HG02938 (cell line): ENCODE measurements around the gene ACAN.

Experiments
- ATAC-seq: cut with Tn5 transposase; IDR thresholded peaks from one replicate; pipeline ENCODE4 v1.9.1; 2021; ENCODE audit warnings: mild to moderate bottlenecking, moderate library complexity; ENCODE audit not compliant: unreplicated experiment

The ACAN gene

DNA sequence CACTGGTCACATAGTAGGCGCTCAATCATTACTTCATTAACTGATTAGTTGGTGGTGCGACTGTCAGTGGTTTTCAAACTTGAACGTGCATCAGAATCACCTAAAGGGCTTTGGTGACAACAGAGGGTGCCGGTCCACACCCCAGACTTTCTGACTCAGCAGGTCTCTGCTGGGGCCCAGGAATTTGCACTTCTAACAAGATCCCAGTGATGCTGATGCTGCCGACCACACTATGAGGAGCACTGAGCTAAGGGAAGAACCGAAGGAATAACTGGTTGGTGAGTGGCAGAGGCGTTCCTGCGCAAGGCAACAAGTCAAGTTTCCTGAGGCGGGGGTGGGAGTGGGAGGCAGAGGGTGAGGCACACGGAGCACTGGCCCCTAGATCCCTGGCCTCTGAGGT lies 73.3 kb downstream of the ACAN start:
- ATAC-seq: no peak

DNA sequence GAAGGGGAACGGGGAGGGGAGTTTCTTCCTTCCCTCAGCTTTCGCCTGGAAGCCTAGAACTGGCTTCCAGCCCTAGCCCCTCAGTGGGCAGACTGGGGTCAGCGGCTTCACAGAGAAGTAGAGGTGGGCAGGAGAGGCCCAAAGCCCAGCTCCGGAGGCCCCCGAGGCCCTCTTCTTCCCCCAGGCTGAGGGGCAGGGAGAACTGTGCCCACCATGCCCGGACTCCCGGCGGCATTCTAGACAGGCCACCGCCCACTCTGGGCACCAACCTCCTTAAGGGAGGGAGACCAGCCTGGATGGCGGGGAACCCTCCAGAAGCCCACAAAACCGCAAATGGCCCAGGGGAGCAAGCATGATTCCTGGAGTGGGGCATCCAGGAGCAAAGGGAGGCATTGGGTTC lies 74.2 kb downstream of the ACAN start:
- ATAC-seq: no peak

DNA sequence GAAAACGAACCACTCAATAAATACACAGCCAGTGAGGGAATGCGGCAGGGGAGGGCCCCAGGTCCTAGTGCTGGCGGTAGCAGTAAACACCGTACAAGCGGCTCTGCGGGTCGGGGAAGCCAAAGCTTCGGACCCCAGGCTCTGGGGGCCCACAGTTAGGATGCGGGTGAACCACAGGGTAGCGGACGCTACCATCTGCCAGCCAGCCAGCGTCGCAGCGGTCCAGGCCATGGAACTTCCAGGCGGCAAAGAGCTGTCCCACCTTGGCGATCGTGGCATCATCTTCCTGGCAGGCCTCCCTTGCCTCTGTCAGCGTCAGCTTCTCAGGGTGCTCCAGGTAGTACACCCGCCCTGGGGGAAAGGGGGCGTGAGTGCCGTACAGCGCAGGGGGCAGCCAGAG lies 74.7 kb downstream of the ACAN start:
- ATAC-seq: no peak

DNA sequence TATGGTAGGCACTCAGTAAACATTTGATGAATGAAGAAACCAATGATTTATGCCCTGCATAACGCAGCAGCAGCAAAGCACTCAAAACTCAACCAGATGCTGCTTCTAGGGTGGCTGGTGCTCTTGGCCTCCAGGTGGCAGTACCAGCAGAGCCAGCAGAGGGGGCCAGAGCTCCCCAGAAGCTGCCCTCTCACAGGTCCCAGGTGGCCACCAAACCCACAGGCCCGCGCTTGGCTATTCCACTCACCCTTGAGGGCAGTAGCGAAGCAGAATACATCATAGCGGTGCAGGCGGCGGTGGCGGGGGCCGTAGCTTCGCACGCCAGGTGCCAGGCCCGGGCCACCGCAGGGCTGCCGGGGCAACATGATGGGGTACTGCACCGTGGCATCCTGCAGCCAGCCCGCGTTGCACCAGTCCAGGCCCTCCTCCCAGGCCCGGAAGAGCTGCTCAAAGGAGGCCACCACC lies 75.5 kb downstream of the ACAN start:
- no peak for ATAC-seq

DNA sequence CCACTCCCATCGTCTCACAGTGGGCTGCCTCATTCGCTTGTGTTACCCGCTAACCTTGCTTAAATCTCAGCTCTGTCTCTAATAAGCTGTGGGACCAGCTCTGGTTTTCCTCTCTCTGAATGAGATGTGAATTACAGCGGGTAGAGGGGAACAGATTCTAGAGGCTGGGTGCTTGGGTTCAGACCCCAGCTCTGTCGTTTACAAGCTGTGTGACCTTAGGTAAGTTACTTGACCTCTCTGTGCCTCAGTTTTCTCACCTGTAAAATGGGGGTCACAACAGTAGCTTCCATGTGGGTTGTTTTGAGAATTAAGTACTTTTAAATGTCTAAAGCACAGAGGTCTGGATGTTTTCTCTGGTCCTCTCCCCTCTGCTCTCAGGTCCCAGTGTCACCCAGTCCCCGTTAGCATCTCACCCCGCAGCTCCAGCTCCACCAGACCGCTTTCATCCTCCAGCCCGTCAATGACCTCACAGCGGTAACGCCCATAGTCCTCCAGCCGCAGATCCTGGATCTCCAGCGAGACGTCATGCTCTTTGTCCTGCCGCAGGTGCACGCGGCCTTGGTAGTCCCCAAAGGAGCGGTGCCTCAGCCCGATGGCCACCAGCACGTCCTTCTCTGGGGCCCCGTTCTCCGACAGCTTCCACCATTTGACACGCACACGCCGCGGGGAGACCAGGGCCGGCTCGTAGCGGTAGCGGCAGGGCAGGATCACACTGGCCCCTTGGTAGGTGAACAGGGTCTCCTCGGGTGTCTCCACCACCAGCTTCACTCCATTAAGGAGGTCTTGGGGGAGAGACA lies 77.9 kb downstream of the ACAN start:
- no peak for ATAC-seq

DNA sequence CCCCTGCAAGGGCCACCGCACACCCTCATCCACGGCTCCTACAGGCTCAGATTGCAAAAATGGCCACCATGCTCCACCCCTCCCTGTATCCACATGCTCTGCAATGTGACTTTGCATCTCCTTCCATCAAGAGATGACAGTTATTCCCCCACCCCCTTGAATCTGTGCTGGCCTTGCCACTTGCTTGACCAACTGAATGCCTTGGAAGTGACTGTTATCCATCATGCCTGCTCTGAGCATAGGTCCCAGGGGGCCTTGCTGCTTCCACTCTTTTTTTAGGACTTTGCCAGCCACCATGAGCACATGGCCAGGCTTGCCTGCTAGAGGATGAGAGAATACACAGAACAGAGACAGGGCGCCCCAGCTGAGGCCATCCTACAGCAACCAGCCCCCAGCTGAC lies 78.5 kb downstream of the ACAN start:
- ATAC-seq: no peak

DNA sequence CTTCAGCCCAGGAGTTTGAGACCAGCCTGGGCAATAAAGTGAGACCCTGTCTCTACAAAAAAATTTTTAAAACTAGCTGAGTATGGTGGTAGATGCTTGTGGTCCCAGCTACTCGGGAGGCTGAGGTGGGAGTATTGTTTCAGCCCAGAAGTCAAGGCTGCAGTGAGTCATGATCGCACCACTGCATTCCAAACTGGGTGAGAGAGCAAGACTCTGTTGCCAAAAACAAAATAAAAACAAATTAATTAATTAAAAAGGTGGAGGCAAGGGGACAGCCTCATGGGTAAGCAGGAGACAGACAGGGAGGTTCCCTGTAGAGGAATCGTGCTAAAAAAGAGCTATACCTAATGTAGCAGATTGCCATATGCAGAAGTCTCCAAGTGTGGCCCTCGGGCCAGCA lies 79.5 kb downstream of the ACAN start:
- no peak for ATAC-seq

DNA sequence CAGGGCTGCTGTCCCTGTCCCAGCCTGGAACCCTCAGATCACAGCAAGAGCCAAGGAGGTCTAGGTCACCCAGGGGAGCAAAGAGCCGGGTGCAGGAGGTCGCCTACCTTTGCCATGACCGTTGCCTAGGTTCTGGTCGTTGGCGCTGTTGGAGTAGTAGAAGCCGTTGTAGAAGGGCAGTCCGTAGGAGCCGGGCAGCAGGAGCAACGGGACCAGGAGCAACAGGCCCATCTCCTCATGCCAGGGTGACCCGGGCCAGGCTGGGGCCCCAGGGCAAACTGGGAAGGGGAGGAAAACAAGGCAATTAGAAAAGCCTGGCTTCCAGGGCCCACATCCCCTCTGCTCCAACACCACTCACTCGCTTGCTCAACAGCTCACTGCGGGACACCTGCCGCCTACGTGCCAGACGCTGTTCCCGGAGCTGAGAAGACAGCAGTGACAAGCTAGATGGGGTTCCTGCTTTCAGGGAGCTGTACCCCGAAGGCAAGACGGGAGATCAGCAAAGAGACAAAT lies 83.9 kb downstream of the ACAN start:
- ATAC-seq: no peak

DNA sequence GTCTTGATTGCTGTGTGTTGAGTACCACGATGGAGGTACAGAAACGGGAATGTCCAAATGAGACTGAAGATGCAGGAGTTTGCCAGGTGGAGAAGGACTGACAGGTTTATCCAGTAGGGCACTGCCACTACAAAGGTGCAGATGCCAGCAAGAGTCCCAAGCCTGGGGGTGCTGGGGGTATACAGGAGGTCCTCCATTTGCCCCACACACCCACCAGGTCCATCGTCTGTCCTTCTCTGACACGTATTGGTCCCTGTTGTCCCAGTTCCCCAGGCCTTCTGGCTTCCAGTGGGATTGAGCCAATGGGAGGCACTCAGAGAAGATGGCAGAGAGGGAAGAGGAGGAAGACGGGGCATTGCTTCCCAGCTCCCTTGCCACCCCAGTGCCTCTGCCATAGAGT lies 85.5 kb downstream of the ACAN start:
- ATAC-seq: no peak

DNA sequence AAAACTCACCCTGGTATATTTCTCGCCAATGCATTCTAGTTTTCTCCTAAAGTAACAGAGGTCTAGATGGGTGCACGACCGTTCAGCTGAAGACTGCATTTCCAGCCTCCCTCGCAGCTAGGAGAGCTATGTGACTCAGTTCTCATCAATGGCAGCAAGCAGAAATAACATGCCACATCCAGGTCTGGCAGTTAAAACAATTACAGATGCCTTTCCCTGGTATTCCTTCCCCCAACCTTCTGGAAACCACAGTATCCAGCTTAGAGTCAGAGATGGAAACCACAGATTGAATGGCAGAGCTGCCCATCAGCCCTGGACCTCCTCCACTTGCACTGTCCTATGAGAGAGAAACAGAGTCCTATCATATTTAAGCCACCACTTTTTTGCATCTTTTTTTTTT lies 87.3 kb downstream of the ACAN start:
- ATAC-seq: no peak

DNA sequence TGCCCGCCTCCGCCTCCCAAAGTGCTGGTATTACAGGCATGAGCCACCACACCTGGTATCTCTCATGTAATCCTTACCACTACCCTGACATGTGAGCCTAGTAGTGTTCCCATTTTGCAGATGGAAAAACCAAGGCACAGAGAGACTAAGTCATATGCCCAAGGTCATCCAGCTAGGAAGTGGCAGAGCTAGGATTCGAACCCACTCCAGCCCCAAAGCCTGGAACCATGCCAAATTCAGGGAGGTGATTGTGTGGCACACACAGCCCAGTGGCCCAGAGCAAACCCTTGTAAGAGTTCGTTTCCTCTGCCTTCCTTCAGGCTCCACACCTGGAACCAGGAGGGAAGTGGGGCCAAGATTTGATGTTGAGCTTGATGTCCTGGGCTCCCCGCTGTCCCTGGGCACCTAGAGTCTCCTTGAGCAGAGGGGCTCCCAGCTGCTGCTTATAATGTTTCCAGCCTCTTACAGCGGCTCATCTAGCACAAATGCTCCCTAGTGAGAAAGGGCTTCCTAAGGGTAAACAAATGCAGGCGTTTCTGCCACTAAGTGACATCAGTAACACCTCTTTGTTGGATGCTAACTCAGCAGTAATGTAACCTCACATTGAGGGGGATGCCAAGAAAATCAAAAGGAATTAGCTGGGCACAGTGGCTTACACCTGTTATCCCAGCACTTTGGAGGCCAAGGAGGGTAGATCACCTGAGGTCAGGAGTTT lies 88.5 kb downstream of the ACAN start:
- ATAC-seq: no peak

DNA sequence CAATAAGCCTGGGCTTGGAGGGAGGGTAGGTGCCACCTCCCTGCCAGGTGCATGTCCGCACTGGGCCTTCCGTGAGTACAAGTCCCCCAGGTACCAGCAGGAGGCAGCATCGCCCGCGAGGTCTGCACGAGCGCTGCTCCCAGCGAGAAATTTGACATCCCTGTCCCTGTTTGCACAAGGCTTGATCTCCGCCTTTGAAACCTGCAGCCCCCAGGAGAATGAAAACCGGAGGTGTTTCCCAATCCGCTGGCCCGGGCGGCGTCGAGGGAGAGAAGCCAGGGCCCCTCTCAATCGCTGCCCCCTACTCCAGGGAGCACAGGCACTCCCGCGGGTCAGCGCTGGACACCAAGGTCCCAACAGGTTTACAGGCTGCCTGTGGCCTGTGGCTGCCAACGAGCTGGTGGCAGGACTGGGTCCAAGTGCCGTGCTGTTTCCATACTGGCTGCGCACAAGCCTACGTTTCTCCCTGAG lies 91.1 kb downstream of the ACAN start:
- ATAC-seq: peak; percentile 43

DNA sequence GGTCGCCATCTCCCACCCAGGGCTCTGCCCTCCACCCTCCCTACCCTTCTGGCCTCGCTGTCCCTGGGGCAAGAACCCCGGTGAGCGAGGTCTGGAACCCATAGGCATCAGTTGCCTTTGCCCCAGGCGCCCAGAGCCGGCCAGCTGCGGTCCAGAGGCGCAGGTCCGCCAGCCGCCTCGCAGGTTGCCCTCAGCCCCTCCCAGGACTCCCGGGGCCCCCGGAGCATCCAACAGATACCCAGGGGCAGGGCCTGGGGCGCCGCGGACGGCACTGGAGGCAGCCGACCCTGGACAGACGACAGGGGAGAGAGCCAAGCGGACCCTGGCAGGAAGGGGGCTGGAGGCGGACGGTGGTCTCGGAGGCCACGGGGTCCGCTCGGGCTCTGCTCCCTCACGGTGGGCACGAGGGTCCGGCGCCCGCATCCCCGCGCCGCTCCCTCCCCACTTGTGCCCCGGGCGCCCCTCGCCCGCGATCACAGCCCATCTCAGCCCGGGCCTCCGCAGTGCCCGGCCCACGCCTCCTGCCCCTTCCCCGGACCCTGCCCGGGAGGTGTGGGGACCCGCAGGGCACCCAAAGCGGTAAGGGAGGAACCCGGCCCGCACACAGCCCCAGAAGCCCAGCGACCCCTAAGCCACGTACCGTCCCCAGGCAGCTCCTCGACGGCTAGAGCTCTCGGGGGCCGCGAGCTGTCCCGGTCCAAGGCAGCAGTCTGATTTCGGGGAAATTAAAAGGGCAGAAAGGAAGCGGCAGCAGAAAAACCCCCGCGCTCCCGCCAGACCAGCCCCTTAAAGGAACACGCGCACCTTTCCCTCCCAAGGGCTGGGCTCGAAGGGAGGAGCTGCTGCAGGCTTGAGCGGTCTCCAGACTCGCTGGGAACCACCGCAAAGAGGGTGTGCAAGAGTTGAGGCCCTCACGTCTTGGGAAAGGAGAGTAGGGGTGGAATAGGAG lies 91.9 kb downstream of the ACAN start, which contains the start of gene HAPLN3:
HAPLN3 (minus strand) TSS at position 726 of the 949 bp plus-strand sequence. CDS start 8,246 bp downstream, outside the sequence.
- peak; percentile 50 for ATAC-seq

DNA sequence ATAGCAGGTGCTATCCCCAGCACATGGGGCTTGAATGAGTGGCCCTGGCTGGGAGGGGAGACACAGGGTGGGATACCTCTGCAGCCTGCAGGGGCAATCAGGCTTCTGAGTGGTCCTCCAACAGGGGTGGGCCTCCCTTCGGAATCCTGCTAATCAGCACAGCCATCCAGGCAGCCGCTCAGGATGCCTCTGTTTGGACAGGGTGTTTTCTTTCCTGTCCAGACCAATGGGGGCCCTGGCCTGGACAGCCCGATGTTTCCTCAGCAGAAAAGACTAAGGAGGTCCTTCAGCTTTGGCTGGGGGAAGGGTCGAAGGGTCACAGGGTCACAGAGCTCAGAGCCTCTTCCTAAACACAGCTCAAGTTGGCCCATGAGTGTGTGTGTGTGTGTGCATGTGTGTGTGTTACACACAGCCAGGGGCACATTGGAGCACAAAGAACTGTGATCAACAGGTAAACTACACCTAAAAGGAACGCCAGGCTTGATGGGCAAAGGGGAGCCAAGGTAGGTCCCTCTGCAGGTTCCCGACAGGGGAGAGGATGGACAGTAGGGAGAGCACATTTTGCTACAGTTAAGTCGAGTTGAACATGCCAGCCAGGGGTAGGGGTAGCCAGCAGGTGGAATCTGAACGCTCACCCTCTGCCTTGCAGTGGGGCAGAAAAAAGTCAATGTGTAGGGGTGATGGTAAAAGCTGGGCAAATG lies 93.2 kb downstream of the ACAN start:
- ATAC-seq: no peak

DNA sequence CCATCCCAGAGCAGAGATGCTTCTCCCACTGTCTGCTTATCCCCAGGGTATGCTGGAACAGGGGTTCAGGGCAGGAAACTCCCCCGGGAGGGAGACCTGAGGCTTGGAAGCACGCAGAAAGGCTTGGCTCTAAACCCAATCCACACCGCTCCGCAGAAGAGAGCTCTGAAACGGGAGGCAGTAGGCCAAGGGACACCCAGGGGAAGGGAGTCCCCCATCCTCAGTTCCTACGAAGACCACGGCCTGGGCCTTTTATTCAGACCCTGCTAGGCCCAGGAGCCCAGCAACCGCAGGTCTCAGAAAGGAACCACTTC lies 93.9 kb downstream of the ACAN start:
- no peak for ATAC-seq

DNA sequence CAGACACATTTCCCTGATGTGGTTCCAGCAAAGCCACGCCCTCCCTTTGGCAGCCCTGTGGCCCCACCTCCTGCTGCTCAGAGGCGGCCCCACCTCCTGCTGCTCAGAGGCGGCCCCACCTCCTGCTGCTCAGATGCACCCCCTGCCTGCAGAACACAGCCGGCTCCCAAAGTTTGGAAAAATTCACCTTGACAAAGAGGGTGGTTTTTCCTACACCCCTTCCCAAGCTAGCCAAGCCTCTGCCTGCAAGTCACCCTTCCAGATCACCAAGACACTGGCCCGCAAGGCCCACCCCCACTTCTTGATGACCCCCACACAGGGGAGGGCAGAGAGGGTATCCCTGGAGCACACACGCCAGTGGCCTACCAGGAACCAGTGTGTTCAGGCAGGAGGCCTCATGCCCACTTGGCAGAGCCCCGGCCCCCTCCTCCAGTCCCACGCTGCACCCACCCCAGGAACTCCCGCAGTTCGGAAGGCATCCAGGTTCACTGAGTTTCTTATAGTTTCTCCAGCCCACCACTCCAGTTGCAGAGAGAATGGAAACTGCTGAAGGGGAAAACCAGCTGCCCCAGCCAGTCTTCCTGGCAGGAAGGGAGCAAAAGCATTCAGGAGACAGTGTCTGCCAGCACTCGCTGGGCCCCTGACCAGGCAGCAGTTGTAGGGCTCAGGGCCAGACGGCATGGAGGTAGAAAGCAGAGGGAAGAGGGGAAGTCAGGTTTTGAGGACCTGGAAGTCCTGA lies 94.4 kb downstream of the ACAN start:
- ATAC-seq: no peak

DNA sequence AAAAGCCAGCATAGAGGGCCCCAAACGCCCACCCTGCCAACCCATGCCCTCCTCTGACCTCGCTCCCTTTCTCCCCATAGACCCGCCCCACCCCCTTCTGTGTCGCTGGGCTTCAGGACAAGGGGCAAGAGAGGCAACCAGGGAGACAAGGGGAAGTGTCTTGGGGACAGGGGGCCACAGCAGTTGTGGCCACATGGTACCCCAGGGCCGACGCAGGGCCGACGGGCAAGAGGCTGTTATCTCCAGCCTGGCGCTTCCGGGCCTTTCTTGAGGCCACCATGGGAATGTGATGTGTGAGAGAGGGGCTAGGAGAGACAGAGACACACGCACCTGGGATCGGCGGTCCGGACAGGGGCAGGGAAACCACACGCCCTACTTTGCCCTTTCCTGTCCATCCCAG lies 95.5 kb downstream of the ACAN start:
- ATAC-seq: no peak

DNA sequence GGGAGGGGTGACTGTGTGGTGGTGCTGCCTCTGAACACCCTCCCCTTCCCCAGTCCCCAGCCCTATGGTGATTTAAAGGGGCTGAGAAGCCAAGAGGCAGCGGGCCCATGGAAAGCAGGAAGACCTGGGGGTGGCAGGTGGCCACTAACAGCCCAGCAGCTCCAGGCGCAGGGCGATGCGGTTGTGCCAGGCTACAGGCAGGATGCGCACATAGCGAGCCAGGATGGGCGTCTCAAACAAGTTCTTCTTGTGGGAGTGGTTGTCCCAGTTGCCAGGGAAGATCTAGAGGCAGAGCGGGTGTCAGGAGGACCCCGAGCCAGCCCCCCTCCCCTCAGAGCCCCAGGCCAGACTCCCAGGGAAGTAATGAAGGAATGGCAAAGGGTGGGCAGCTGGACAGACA lies 96.0 kb downstream of the ACAN start:
- ATAC-seq: no peak

DNA sequence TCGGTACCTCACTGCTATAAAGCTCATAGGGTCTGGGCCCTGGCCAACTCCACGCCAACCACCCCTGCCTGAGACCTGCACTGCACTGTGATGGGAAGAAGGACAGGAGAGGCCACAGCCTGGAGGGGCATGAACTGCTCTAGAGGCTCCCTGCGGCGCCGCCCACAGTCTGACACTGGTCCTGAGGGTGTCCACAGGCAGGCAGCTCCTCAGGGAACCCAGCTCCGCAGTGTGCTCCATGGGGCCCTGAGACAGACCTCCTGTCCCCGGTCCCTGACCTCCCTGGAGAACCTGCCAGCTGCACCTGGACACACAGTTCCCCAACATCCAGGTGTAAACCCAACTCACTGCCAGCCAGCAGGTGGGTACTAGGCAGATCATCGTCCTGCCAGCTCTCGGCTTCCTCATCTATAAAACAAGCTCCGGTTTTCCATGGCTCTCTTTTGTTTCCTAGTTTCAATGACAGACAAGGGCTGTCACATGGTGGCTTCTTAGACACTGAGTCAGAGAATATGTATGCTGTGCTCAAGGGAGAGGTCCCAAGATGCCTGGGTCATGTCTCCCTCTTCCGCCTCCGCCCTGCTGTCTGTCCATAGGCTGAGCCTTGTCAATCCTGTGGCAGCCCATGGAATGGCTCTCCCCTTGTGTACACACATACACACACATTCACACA lies 97.2 kb downstream of the ACAN start:
- ATAC-seq: no peak
